HUES64 (cell line): Measurements from ENCODE around the gene CEP68.
"Not testable (repeated sequence)": the region's sequence is repeated elsewhere in the genome, so short reads cannot be mapped to it uniquely, and the experiment has no call there.

Experiments used
- H3K27ac ChIP-seq: 2 replicates; pipeline ENCODE4 v1.7.0; 2013; ENCODE audit warnings: low read depth, low read length, inconsistent platforms
- H3K27me3 ChIP-seq: 2 replicates; pipeline ENCODE4 v1.6.1; 2013; ENCODE audit warnings: mild to moderate bottlenecking, low read length; ENCODE audit not compliant: insufficient read depth
- H3K36me3 ChIP-seq: 2 replicates; pipeline ENCODE4 v1.6.1; 2013; ENCODE audit warnings: mild to moderate bottlenecking, low read length; ENCODE audit not compliant: insufficient read depth
- H3K4me1 ChIP-seq: 2 replicates; pipeline ENCODE4 v1.6.1; 2013; ENCODE audit warnings: mild to moderate bottlenecking, low read length, moderate library complexity; ENCODE audit not compliant: insufficient read depth
- H3K4me3 ChIP-seq: 2 replicates; pipeline ENCODE4 v1.5.1; 2013; ENCODE audit warnings: mild to moderate bottlenecking, low read length, moderate library complexity
- H3K9ac ChIP-seq: 2 replicates; pipeline ENCODE4 v1.6.1; 2013; ENCODE audit warnings: mild to moderate bottlenecking, low read depth, low read length
- H3K9me3 ChIP-seq: 2 replicates; pipeline ENCODE4 v1.6.1; 2013; ENCODE audit warnings: low read depth, low read length; ENCODE audit not compliant: insufficient read depth
- WGBS: fragments of 150-250, 120-280 bp; methylation state at CpG from one replicate; pipeline ENCODE4 v1.1.7; 2013; ENCODE audit warnings: missing lambda C conversion rate; 5-methylcytosine and 5-hydroxymethylcytosine counted together

Gene CEP68

DNA sequence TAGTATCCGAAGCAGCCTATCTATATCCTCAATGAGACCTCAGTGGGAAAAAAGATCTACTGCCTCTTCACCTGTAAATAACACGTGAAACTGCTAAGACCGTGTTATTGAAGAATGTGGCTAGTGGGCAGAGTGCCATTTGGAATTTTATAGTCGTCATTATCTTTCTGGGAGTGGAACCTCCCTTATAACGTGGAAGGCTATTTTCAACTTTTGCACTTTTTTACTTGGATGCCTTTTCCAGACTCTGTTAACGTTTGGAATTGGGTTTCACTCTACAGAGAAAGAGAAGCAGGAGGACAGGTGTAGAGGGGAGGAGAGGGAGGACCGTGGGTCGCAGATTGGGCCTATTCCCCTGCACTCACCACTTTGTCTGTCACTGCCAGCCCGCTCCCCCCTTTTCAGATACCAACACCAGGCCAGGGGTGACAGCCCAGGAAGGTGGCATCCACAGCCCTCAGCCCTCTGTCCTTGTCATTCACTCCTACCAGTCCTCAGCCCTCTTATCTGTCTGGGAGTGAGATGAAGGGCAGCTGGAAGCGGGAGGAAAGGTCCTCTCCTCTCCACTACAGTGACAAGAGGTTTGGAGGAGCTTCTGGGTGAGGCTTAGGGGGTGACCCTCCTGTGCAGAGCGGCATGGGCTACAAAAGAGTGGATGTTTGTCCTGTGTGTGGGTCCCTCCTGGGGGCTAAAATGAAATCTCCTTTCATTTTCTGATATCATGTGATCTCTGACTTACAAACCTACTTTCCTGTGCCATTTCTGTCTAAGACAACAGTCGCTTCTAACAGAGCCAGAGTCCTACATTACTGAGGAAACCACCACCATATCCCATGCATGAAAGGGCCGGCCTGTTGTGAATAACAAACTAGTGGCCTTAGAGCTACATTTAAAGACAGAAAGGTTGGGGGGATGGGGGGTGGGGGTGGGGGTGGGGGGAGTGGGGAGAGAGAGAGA lies 23.9 kb upstream of the CEP68 start:
- Histone ChIP-seq H3K27me3 (no peaks in the 10 kb centered on the region), H3K27ac (no peak overlapping the region), H3K4me1 (peaks cover 17% of the 10 kb centered on the region), H3K4me3 (no peak overlapping the region), H3K9me3 (no peaks in the 10 kb centered on the region), H3K9ac (no peak overlapping the region), H3K36me3 (no peaks in the 10 kb centered on the region)
- WGBS, result 72% methylated on average over 10 of the region's 13 CpGs

DNA sequence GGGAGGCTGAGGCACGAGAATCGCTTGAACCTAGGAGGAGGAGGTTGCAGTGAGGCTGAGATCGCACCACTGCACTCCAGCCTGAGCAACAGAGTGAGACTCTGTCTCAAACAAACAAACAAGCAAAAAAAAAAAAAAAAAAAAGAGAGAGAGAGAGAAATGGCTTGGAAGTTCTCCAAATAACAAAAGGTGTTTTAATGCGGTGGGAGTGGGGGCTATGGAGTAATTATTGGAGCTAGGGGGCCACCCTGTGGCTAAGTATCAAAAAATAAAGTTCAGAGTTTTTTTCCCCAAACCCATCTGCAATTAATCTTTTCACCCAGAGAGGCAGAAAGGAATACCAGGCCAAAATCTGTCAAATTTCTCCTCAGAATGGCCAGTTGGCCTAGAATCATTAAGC lies 23.0 kb upstream of the CEP68 start:
- Histone ChIP-seq H3K36me3 (peaks cover 4% of the 10 kb centered on the region), H3K27me3 (no peaks in the 10 kb centered on the region), H3K9me3 (no peaks in the 10 kb centered on the region), H3K9ac (no peak overlapping the region), H3K4me1 (peaks cover 17% of the 10 kb centered on the region), H3K27ac (no peak overlapping the region), H3K4me3 (no peak overlapping the region)
- 90% methylated on average over 4 of the region's 4 CpGs for WGBS

DNA sequence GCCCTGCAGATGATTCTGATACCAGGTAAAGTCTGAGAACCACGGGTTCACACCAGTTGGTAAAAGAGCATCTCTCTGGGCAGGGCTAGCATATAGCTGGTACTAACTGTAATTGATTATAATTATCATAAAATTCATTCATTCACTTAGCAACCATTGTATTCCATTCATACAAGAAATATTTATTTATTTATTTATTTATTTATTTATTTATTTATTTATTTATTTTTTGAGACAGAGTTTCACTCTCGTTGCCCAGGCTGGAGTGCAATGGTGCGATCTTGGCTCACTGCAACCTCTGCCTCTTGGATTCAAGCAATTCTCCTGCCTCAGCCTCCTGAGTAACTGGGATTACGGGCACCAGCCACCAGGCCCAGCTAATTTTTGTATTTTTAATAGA lies 22.5 kb upstream of the CEP68 start:
- not testable (repeated sequence) for H3K27ac ChIP-seq
- peaks cover 17% of the 10 kb centered on the region for H3K4me1 ChIP-seq

DNA sequence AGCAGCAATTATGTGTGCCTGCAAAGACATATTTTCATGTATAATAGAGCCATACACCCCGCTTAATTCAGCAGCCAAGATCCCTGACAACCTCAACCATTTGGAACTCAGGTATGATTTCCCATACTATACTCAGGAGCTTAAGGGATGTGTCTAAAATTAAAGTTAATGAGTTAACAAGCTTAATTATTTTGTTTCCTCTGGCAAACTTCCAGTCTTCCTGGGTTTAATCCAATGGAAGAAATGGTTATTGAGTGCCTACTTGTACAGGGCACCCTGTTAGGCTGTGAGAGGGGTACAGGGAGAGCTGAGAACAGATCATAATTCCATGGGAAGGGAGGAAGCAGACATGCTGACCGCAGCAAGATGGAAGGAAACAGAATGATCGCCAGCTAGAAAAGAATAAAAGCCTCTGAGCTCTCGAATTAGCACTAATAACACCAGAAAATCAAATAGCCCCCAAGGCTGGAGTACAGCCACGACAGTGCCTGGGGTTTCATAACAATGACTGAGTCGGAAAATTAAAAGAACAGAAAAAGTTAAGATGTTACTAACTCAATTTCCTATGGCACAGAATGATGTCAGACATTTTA lies 20.8 kb upstream of the CEP68 start:
- no peak overlapping the region for H3K27ac ChIP-seq
- H3K4me1 ChIP-seq, result peaks cover 17% of the 10 kb centered on the region
- peaks cover 10% of the 10 kb centered on the region for H3K36me3 ChIP-seq
- no peak overlapping the region for H3K4me3 ChIP-seq
- no peaks in the 10 kb centered on the region for H3K9me3 ChIP-seq
- H3K27me3 ChIP-seq, result no peaks in the 10 kb centered on the region
- H3K9ac ChIP-seq, result no peak overlapping the region
- 88% methylated on average over 6 of the region's 6 CpGs for WGBS

More for the DNA sequence above, 22.5 kb upstream of the CEP68 start:
- WGBS, result 96% methylated on average over 4 of the region's 4 CpGs
- H3K9me3 ChIP-seq, H3K9ac ChIP-seq, H3K4me3 ChIP-seq, H3K27me3 ChIP-seq, H3K36me3 ChIP-seq: not testable (repeated sequence)

DNA sequence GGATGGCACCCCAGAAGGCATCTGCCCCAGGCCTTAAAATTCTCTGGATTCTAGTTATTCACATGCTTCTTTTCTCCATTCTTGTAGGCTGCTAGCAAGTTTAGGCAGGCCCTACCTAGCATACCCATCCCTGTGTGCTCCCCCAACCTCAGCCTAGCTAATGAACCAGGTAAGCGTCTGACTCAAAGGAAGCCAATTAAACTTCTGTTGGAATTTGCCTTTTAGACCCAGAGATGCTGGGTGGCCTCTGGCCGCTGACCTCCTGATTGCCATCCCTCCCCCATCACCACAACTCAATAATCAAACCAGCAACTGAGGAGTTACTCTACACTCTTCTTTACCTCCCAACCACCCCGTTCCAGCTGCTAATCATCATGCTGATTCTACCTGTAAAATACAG lies 19.0 kb upstream of the CEP68 start:
- no peak overlapping the region for H3K9ac ChIP-seq
- H3K9me3 ChIP-seq, result no peaks in the 10 kb centered on the region

DNA sequence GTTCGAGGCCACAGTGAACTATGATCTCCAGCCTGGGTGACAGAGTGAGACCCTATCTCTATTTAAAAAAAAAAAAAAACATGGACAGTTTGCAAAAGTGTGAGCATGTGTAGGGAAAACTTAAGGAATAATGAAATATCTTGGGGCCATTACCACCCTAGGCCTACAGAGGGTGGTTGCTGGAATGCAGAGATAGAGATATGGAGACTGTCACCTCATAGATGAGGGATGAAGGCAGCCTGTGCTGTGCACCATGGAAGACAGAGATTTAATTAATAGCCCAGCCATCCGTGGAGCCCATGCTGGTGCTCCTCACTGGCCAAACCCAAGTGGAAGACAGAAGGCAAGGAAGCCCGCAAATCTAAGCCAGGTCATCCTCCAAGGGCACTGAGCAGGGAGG lies 16.6 kb upstream of the CEP68 start:
- 86% methylated on average over 2 of the region's 3 CpGs for WGBS
- no peaks in the 10 kb centered on the region for H3K27me3 ChIP-seq
- H3K4me3 ChIP-seq, result no peak overlapping the region
- no peak overlapping the region for H3K9ac ChIP-seq
- H3K27ac ChIP-seq, result no peak overlapping the region
- H3K36me3 ChIP-seq, result peaks cover 23% of the 10 kb centered on the region
- no peaks in the 10 kb centered on the region; the same call in 1 of the 2 replicates for H3K4me1 ChIP-seq
- peaks cover 8% of the 10 kb centered on the region; the same call in 1 of the 2 replicates for H3K9me3 ChIP-seq

More for the DNA sequence above, 19.0 kb upstream of the CEP68 start:
- peaks cover 10% of the 10 kb centered on the region for H3K36me3 ChIP-seq
- H3K27me3 ChIP-seq, result no peaks in the 10 kb centered on the region
- H3K27ac ChIP-seq, result 0 out of 2 replicates have a peak overlapping the region, but pooled peaks have one; percentile 14
- H3K4me3 ChIP-seq, result no peak overlapping the region
- WGBS, result 86% methylated on average over 3 of the region's 3 CpGs
- H3K4me1 ChIP-seq, result peaks cover 4% of the 10 kb centered on the region

DNA sequence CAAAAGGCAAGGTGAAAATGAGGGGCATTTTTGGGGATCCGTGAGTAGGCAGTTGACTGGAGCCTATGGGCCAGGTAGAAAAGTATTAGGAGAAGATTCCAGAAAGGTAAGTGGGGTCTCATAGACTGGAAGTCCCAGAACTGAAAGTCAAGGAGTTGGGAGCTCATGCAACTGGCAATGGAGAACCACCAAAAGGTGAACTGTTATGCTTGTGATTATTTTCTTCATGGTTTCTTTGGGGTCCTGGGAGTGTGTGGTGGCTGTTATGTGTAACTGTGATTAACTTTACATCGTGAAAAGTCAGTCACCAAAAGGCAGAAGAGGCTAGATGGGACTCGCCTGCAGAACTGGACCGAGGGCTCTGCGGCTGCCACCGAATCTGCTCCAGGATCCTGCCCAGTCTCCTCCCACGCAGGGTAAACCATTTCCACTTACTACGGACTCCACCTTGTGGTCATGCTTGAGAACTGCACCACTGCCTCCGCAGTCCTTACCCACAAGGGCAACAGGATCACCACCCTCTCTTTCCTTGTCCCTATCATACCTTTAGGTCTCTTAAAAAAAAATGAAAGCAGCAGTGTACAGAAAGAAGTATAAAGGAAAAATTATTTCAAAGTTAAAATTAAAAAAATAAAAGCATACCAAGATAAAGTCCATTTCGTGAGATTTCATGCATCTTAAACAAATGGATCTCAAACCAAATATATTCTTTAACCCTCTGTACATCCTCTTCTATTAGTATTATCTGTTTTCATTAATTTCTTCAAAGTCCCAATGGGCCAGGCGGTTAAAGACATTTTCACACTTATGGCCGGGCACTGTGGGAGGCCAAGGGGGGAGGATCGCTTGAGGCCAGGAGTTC lies 15.6 kb upstream of the CEP68 start:
- no peak overlapping the region for H3K4me3 ChIP-seq
- H3K27ac ChIP-seq, result no peak overlapping the region
- no peaks in the 10 kb centered on the region for H3K27me3 ChIP-seq
- peaks cover 8% of the 10 kb centered on the region for H3K4me1 ChIP-seq
- peaks cover 27% of the 10 kb centered on the region for H3K36me3 ChIP-seq
- 47% methylated on average over 13 of the region's 13 CpGs for WGBS
- no peak overlapping the region for H3K9ac ChIP-seq
- H3K9me3 ChIP-seq, result peaks cover 8% of the 10 kb centered on the region; the same call in 1 of the 2 replicates

DNA sequence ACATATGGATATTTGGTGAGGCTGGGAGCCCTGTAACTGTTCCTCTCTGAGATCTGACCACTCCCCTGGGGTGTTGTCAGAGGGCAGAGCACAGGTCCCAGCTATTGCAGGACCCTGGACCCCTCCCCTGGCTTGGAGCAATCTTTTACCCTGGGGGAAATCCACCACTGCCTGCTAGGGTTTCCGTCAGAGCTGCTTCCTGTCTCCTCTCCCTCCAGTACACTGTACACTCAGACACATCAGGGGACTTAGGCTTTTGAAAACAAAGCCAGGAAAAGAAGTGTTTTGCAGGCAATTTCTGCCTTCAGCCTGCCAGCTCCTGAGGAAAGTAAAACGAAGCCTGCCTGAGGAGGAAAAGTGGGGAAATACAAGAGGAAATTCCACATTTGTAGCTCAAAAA lies 13.2 kb upstream of the CEP68 start:
- H3K4me3 ChIP-seq, result no peak overlapping the region

DNA sequence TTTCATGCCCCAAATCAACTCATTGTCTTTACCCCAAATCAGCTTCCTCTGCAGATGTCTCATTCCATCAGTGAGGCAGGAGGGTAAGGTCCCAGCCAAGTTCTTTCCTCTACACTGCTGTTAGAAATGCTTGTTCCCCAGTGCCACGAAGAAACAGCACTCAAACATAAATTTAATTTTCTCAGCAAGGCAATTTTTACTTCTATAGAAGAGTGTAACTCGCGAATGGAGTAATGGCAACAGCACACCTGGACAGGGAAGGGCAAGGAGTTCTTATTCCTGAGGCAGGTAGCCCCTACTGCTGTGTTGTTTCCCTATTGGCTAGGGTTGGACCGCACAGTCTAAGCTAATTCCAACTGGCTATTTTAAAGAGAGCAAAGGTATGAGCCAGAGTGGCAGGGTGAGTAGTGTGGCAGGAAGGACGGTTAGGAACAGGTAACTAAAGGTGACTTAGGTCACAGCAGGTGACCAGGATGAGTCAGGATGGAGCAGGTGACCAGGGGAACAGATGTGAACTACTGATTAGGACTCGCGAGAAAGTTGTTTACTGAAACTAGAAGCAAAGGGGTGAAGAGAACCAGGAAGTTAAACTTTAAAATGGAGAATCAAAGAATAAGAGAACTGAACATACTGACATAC lies 12.0 kb upstream of the CEP68 start:
- H3K27ac ChIP-seq, result no peak overlapping the region
- no peak overlapping the region for H3K4me3 ChIP-seq
- peaks cover 25% of the 10 kb centered on the region for H3K36me3 ChIP-seq
- H3K4me1 ChIP-seq, result peaks cover 12% of the 10 kb centered on the region
- no peak overlapping the region for H3K9ac ChIP-seq
- H3K9me3 ChIP-seq, result peaks cover 16% of the 10 kb centered on the region
- H3K27me3 ChIP-seq, result no peaks in the 10 kb centered on the region
- WGBS, result 91% methylated on average over 7 of the region's 7 CpGs

More for the DNA sequence above, 13.2 kb upstream of the CEP68 start:
- WGBS, result 86% methylated on average over 2 of the region's 2 CpGs
- H3K36me3 ChIP-seq, result peaks cover 31% of the 10 kb centered on the region
- H3K27ac ChIP-seq, result no peak overlapping the region
- peaks cover 12% of the 10 kb centered on the region for H3K4me1 ChIP-seq
- peaks cover 11% of the 10 kb centered on the region for H3K9me3 ChIP-seq
- H3K9ac ChIP-seq, result no peak overlapping the region
- H3K27me3 ChIP-seq, result no peaks in the 10 kb centered on the region

DNA sequence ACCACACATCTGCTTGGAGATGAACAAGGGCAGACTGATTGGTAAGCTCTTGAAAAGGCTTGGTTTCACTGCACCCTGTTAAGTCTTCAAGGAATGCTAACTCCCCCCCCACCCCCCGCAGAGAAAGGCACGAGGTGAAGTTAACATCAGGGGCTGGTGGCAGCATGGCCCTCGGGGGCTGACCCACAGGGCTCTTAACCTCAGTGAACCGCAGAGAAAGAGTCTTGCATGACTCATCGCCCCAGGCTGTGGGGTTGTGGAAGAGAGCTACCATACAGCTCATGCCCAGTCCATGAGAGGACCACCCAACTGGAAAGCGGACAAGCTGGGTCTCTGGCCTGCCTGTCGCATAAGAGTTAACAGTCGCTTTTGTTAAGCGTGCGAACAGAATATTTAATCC lies 10.6 kb upstream of the CEP68 start:
- WGBS, result 30% methylated on average over 10 of the region's 10 CpGs

More for the DNA sequence above, 10.6 kb upstream of the CEP68 start:
- Histone ChIP-seq H3K4me1 (peaks cover 14% of the 10 kb centered on the region), H3K36me3 (peaks cover 25% of the 10 kb centered on the region), H3K4me3 (no peak overlapping the region), H3K27ac (peak overlapping the region; percentile 19; the same call in 1 of the 2 replicates), H3K9me3 (peaks cover 16% of the 10 kb centered on the region), H3K27me3 (no peaks in the 10 kb centered on the region), H3K9ac (no peak overlapping the region)
